IMR-90 (cell line): ENCODE data around the gene LAGE3. TPM values are rescaled to one million over a fixed set of nuclear protein-coding genes. Genes with fewer than 3 reads are reported as not detected.

Source experiments
- ATAC-seq: fragments of 200-7000 bp; cut with Tn5 transposase; 2 replicates; pipeline ENCODE4 v1.9.1; 2020; ENCODE audit warnings: low read depth, mild to moderate bottlenecking, moderate library complexity
- BruUV-seq: library from RNA; stranded (reverse); fragments of 400-500 nt; replicated peaks from 2 replicates; lab custom pipeline; 2021; lab: Mats Ljungman, UMichigan
- CTCF ChIA-PET: fragments of 300-600 bp; formaldehyde crosslinking; extraction: SDS; loops from one replicate; lab custom pipeline; 2021; ENCODE audit warnings: antibody characterized with exemption; lab: Yijun Ruan, JAX
- POLR2A ChIA-PET: fragments of 300-600 bp; sonication (Branson Sonifier 250); formaldehyde crosslinking; loops from one replicate; lab custom pipeline; 2022; ENCODE audit warnings: antibody characterized with exemption; ENCODE audit not compliant: unreplicated experiment; lab: Charles Lee
- DNase-seq: peaks from one replicate; pipeline ENCODE4 v3.0.0; 2013
- H2AFZ ChIP-seq: replicated peaks from 2 replicates; pipeline ENCODE3; 2013; ENCODE audit warnings: low read length, mild to moderate bottlenecking; ENCODE audit not compliant: poor library complexity
- H2AK5ac ChIP-seq: 2 replicates; pipeline ENCODE4 v1.6.1; 2013; ENCODE audit warnings: low read depth, low read length, inconsistent platforms
- H2AK9ac ChIP-seq: replicated peaks from 2 replicates; pipeline ENCODE3; 2013; ENCODE audit warnings: mild to moderate bottlenecking, low read depth, low read length, moderate library complexity; ENCODE audit not compliant: poor library complexity
- H2BK120ac ChIP-seq: 2 replicates; pipeline ENCODE4 v1.6.1; 2013; ENCODE audit warnings: low read depth, low read length, inconsistent platforms
- H2BK15ac ChIP-seq: 3 replicates; pipeline ENCODE4 v1.6.1; 2013; ENCODE audit warnings: low read depth, low read length, inconsistent platforms
- H2BK20ac ChIP-seq: 2 replicates; pipeline ENCODE4 v1.6.1; 2013; ENCODE audit warnings: low read depth, mild to moderate bottlenecking, inconsistent platforms, low read length, moderate library complexity
- H2BK5ac ChIP-seq: 2 replicates; pipeline ENCODE4 v1.6.1; 2013; ENCODE audit warnings: mild to moderate bottlenecking, low read depth, low read length, inconsistent platforms; ENCODE audit not compliant: poor library complexity, severe bottlenecking
- H3K14ac ChIP-seq: replicated peaks from 2 replicates; pipeline ENCODE4 v1.6.1; 2013; ENCODE audit warnings: low read depth, low read length, inconsistent platforms
- H3K18ac ChIP-seq: 2 replicates; pipeline ENCODE4 v1.6.1; 2013; ENCODE audit warnings: low read depth, low read length, control low read depth
- H3K23ac ChIP-seq: 2 replicates; pipeline ENCODE4 v1.6.1; 2013; ENCODE audit warnings: low read depth, low read length, inconsistent platforms
- H3K27ac ChIP-seq: 2 replicates; pipeline ENCODE4 v1.5.1; 2013; ENCODE audit warnings: mild to moderate bottlenecking, control low read depth, low read length; ENCODE audit not compliant: insufficient read depth
- H3K27me3 ChIP-seq: 2 replicates; pipeline ENCODE4 v1.6.1; 2013; ENCODE audit warnings: low read length; ENCODE audit not compliant: control insufficient read depth, insufficient read depth
- H3K36me3 ChIP-seq: 2 replicates; pipeline ENCODE4 v1.6.1; 2013; ENCODE audit warnings: low read length, mixed read lengths; ENCODE audit not compliant: control insufficient read depth, insufficient read depth
- H3K4ac ChIP-seq: 2 replicates; pipeline ENCODE4 v1.6.1; 2013; ENCODE audit warnings: low read depth, low read length, inconsistent platforms
- H3K4me1 ChIP-seq: 2 replicates; pipeline ENCODE4 v1.6.1; 2013; ENCODE audit warnings: low read length, mixed read lengths; ENCODE audit not compliant: control insufficient read depth, insufficient read depth
- H3K4me2 ChIP-seq: 2 replicates; pipeline ENCODE4 v1.6.1; 2013; ENCODE audit warnings: low read depth, mild to moderate bottlenecking, control low read depth, low read length, moderate library complexity
- H3K4me3 ChIP-seq: 2 replicates; pipeline ENCODE4 v1.5.1; 2013; ENCODE audit warnings: low read depth, mild to moderate bottlenecking, control low read depth, low read length, moderate library complexity; ENCODE audit not compliant: insufficient read depth
- H3K56ac ChIP-seq: 2 replicates; pipeline ENCODE4 v1.6.1; 2013; ENCODE audit warnings: low read length, inconsistent platforms; ENCODE audit not compliant: insufficient read depth; ENCODE audit errors: extremely low read depth
- H3K79me1 ChIP-seq, 2 experiments: 2 replicates each; pipeline ENCODE4 v1.6.1; 2013; ENCODE audit warnings: low read length in 2 of 2, inconsistent platforms in 1 of 2, low read depth in 1 of 2
- H3K9ac ChIP-seq: 2 replicates; pipeline ENCODE4 v1.6.1; 2013; ENCODE audit warnings: low read depth, low read length, control low read depth
- H3K9me1 ChIP-seq: 2 replicates; pipeline ENCODE4 v1.6.1; 2013; ENCODE audit warnings: low read length, inconsistent platforms; ENCODE audit not compliant: insufficient read depth
- H3K9me3 ChIP-seq: 2 replicates; pipeline ENCODE4 v1.6.1; 2013; ENCODE audit warnings: low read length; ENCODE audit not compliant: control insufficient read depth, insufficient read depth
- H4K20me1 ChIP-seq: 2 replicates; pipeline ENCODE4 v1.6.1; 2013; ENCODE audit warnings: low read length, inconsistent platforms; ENCODE audit not compliant: insufficient read depth
- H4K5ac ChIP-seq: 2 replicates; pipeline ENCODE4 v1.6.1; 2013; ENCODE audit warnings: mild to moderate bottlenecking, low read depth, low read length, control low read depth
- H4K8ac ChIP-seq, 2 experiments: 2 replicates each; pipeline ENCODE4 v1.6.1; 2013; ENCODE audit warnings: low read depth in 2 of 2, low read length in 2 of 2, control low read depth in 1 of 2, inconsistent platforms in 1 of 2
- H4K91ac ChIP-seq: 2 replicates; pipeline ENCODE4 v1.6.1; 2013; ENCODE audit warnings: low read depth, low read length, inconsistent platforms; ENCODE audit not compliant: insufficient read depth
- CTCF ChIP-seq: conservative IDR thresholded peaks from 2 replicates; pipeline ENCODE4 v1.5.1; 2012; ENCODE audit warnings: mild to moderate bottlenecking, low read depth, low read length, improper control_type of control experiment
- POLR2A ChIP-seq: IDR thresholded peaks from 2 replicates; pipeline ENCODE4 v1.6.1; 2012; ENCODE audit warnings: mild to moderate bottlenecking, low read depth, low read length
- WGBS, 2 experiments: methylation state at CpG; one replicate each; pipeline versions ENCODE4 v1.1.5 to v1.1.7; 2013; ENCODE audit warnings: missing lambda C conversion rate in 2 of 2; ENCODE audit not compliant: insufficient read length in 1 of 2; ENCODE audit errors: extremely low coverage in 2 of 2; 5-methylcytosine and 5-hydroxymethylcytosine counted together
- dilution Hi-C: fragments of 300-500 bp; cut with HindIII; formaldehyde crosslinking; loops from one replicate; pipeline ENCODE4 v1.14.3; 2018; ENCODE audit warnings: low sequenced_read_pairs; ENCODE audit not compliant: unreplicated experiment
- in situ Hi-C: fragments of 300-500 bp; cut with MboI; formaldehyde crosslinking; loops from 3 replicates; pipeline ENCODE4 v1.14.3; 2019; ENCODE audit warnings: low sequenced_read_pairs, inconsistent platforms, mixed read lengths
- intact Hi-C: fragments of 100-400 bp; cut with micrococcal nuclease; formaldehyde crosslinking; loops from 2 replicates; pipeline ENCODE4 v1.10.0; 2022
- polyA plus RNA-seq, 3 experiments: library from polyadenylated mRNA; depleted of rRNA; stranded (reverse); fragments of >200 nt; gene quantifications; 2 replicates each; pipeline ENCODE4 v1.2.3, GENCODE V29; 2012; ENCODE audit warnings: low replicate concordance in 1 of 3
- total RNA-seq: library from RNA; depleted of rRNA; stranded (reverse); fragments of >200 nt; gene quantifications from 2 replicates; pipeline ENCODE4 v1.2.3, GENCODE V29; 2012

Gene LAGE3
- total and polyA plus RNA-seq, 2 of the 4 experiments (the other 2 are of a cell fraction), result 3.6 to 14.8 TPM

- no peak overlapping the region for H3K18ac ChIP-seq
- POLR2A ChIA-PET, result interaction anchor here (0.6 kb wide), 1 partner anchor 12 kb away, joined by 3 read pairs; no protein-coding TSS in a partner anchor
- dilution Hi-C loops (no loop called here), in situ Hi-C loops (no loop called here), intact Hi-C loops (no loop called here)
- H3K4me1 ChIP-seq, result peaks cover 4% of the 10 kb centered on the region; the same call in 1 of the 2 replicates
- H2AK9ac ChIP-seq, result no peak overlapping the region
- no peak overlapping the region for H3K9ac ChIP-seq
- WGBS, 2 experiments, result 93% methylated on average over 17 of the region's 28 CpGs; no CpG with 5 or more reads in 1 of the 2 experiments
- BruUV-seq, result no TSS peak
- no peak overlapping the region for H3K4ac ChIP-seq
- H3K14ac ChIP-seq, result no peak overlapping the region
- H2AK5ac ChIP-seq, result no peak overlapping the region
- peaks cover 0 to 11% of the 10 kb centered on the region in 2 experiments; a peak in 3 of 4 replicates for H3K79me1 ChIP-seq
- no peak overlapping the region for H2BK20ac ChIP-seq
- no peak overlapping the region for H3K4me2 ChIP-seq
- no peak overlapping the region for H4K5ac ChIP-seq
- H4K8ac ChIP-seq, result no peak overlapping the region
- no peaks in the 10 kb centered on the region for H3K9me1 ChIP-seq
- peaks cover 82% of the 10 kb centered on the region for H3K36me3 ChIP-seq
- H3K56ac ChIP-seq, result no peak overlapping the region
- H3K4me3 ChIP-seq, result no peak overlapping the region
- DNase-seq (no peak), ATAC-seq (no peak)
- H2BK5ac ChIP-seq, result no peak overlapping the region
- no peak for TF ChIP-seq CTCF
- TF ChIP-seq POLR2A, result no peak
- H3K27me3 ChIP-seq, result no peaks in the 10 kb centered on the region
- H3K23ac ChIP-seq, result no peak overlapping the region
- peak overlapping the region; percentile 51 for H2AFZ ChIP-seq
- no peak overlapping the region for H3K27ac ChIP-seq
- H3K9me3 ChIP-seq, result no peaks in the 10 kb centered on the region; the same call in 1 of the 2 replicates
- no peak overlapping the region for H2BK15ac ChIP-seq
- CTCF ChIA-PET, result no interaction called here
- H4K20me1 ChIP-seq, result peaks cover 30% of the 10 kb centered on the region
- H2BK120ac ChIP-seq, result no peak overlapping the region
- no peak overlapping the region for H4K91ac ChIP-seq
These were observed 14.2 kb downstream of the LAGE3 start for GRCh38 chrX:154464806-154465365.
